Measurements from ENCODE around the gene FZR1.

- TF ChIP-seq, protein P1, sequence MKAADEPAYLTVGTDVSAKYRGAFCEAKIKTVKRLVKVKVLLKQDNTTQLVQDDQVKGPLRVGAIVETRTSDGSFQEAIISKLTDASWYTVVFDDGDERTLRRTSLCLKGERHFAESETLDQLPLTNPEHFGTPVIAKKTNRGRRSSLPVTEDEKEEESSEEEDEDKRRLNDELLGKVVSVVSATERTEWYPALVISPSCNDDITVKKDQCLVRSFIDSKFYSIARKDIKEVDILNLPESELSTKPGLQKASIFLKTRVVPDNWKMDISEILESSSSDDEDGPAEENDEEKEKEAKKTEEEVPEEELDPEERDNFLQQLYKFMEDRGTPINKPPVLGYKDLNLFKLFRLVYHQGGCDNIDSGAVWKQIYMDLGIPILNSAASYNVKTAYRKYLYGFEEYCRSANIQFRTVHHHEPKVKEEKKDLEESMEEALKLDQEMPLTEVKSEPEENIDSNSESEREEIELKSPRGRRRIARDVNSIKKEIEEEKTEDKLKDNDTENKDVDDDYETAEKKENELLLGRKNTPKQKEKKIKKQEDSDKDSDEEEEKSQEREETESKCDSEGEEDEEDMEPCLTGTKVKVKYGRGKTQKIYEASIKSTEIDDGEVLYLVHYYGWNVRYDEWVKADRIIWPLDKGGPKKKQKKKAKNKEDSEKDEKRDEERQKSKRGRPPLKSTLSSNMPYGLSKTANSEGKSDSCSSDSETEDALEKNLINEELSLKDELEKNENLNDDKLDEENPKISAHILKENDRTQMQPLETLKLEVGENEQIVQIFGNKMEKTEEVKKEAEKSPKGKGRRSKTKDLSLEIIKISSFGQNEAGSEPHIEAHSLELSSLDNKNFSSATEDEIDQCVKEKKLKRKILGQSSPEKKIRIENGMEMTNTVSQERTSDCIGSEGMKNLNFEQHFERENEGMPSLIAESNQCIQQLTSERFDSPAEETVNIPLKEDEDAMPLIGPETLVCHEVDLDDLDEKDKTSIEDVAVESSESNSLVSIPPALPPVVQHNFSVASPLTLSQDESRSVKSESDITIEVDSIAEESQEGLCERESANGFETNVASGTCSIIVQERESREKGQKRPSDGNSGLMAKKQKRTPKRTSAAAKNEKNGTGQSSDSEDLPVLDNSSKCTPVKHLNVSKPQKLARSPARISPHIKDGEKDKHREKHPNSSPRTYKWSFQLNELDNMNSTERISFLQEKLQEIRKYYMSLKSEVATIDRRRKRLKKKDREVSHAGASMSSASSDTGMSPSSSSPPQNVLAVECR (CRISPR knock-in tag; IDR thresholded peaks at IDR 0.05; ENCODE audit: borderline replicate concordance), result no peak; the same call in 1 of the 2 replicates
- no peak for TF ChIP-seq ZNF510 (CRISPR knock-in tag; IDR thresholded peaks at IDR 0.05; ENCODE audit: low read depth)
- no peak for TF ChIP-seq ZNF101 (CRISPR knock-in tag; IDR thresholded peaks at IDR 0.05; ENCODE audit: borderline replicate concordance, low read depth)
- no peak for TF ChIP-seq CTCF (CRISPR knock-in tag; IDR thresholded peaks at IDR 0.05)
- no peak for TF ChIP-seq ATM (IDR thresholded peaks at IDR 0.05; ENCODE audit: borderline replicate concordance)
- no peak for TF ChIP-seq POLR2AphosphoS5 (IDR thresholded peaks at IDR 0.05; ENCODE audit: low read depth, low read length)
- TF ChIP-seq TAF1 (CRISPR knock-in tag; IDR thresholded peaks at IDR 0.05), result no peak
- no peak for TF ChIP-seq RAD21 (CRISPR knock-in tag; IDR thresholded peaks at IDR 0.05)
- TF ChIP-seq CC2D1A (CRISPR knock-in tag; IDR thresholded peaks at IDR 0.05), result no peak
- TF ChIP-seq ATF6 (CRISPR knock-in tag; conservative IDR thresholded peaks at IDR 0.05), result no peak
- TF ChIP-seq SMC3 (IDR thresholded peaks at IDR 0.05; ENCODE audit: low read length), result no peak
These were observed 1.4 kb downstream of the FZR1 start for GRCh38 chr19:3507371-3508120.

Measured in HepG2 (cell line).